ENCODE measurements around the gene AMBRA1.

DNA sequence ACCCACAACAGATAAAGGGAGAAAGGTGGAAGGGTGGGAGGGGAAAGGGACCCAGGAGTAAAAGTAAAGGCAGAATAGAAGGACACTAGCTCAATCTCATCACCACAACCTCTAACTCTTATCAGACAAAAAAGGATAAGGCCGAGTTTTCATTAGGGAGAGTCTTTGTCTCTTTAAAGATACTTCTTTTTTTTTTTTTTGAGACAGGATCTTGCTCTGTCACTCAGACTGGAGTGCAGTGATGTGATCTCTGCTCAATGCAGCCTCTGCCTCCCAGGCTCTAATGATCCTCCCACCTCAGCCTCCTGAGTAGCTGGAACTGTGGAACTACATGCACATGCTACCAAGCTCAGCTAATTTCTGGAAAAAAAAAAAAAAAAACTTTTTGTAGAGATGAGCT is 116.7 kb downstream of the AMBRA1 start:
- TF ChIP-seq, protein P1, sequence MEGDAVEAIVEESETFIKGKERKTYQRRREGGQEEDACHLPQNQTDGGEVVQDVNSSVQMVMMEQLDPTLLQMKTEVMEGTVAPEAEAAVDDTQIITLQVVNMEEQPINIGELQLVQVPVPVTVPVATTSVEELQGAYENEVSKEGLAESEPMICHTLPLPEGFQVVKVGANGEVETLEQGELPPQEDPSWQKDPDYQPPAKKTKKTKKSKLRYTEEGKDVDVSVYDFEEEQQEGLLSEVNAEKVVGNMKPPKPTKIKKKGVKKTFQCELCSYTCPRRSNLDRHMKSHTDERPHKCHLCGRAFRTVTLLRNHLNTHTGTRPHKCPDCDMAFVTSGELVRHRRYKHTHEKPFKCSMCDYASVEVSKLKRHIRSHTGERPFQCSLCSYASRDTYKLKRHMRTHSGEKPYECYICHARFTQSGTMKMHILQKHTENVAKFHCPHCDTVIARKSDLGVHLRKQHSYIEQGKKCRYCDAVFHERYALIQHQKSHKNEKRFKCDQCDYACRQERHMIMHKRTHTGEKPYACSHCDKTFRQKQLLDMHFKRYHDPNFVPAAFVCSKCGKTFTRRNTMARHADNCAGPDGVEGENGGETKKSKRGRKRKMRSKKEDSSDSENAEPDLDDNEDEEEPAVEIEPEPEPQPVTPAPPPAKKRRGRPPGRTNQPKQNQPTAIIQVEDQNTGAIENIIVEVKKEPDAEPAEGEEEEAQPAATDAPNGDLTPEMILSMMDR (conservative IDR thresholded peaks at IDR 0.05; ENCODE audit: low read depth, low read length) = no peak
- no peak for TF ChIP-seq EZH2 (IDR thresholded peaks at IDR 0.05; ENCODE audit: low read length, unreplicated experiment)
- no peak for TF ChIP-seq EZH2phosphoT487 (IDR thresholded peaks at IDR 0.05; ENCODE audit: borderline replicate concordance, low read length)
